GM23338 (cell line): ENCODE measurements around the gene EIF3K.

ENCODE experiments used
- EZH2 ChIP-seq: fragments of 200-600 bp; sonication (generic); IDR thresholded peaks from one replicate; pipeline ENCODE4 v1.8.0; 2017; ENCODE audit warnings: antibody characterized with exemption, mild to moderate bottlenecking, low read depth; ENCODE audit not compliant: unreplicated experiment
- NANOG ChIP-seq: IDR thresholded peaks from 2 replicates; pipeline ENCODE4 v1.6.1; 2016; ENCODE audit warnings: antibody characterized with exemption, borderline replicate concordance
- POLR2AphosphoS5 ChIP-seq: IDR thresholded peaks from 2 replicates; pipeline ENCODE4 v1.6.1; 2016; ENCODE audit warnings: antibody characterized with exemption, low read depth
- TF ChIP-seq, protein P1 (sequence below), 2 experiments: fragments of 200-600 bp in 1 of 2; sonication (generic) in 1 of 2; conservative IDR thresholded peaks; 2 replicates each; pipeline versions ENCODE4 v1.5.1 to v1.6.1; 2016 to 2017; ENCODE audit warnings: antibody characterized with exemption in 2 of 2, low read depth in 2 of 2, mild to moderate bottlenecking in 2 of 2, moderate library complexity in 1 of 2
- TF ChIP-seq, protein P2 (sequence below): IDR thresholded peaks from one replicate; pipeline ENCODE4 v1.6.1; 2018; ENCODE audit warnings: antibody characterized with exemption; ENCODE audit not compliant: unreplicated experiment
- TF ChIP-seq, protein P3 (sequence below): fragments of 250-450 bp; sonication (Bioruptor Pico); IDR thresholded peaks from 2 replicates; pipeline ENCODE4 v1.5.0; 2020; ENCODE audit warnings: mild to moderate bottlenecking, moderate library complexity

DNA sequence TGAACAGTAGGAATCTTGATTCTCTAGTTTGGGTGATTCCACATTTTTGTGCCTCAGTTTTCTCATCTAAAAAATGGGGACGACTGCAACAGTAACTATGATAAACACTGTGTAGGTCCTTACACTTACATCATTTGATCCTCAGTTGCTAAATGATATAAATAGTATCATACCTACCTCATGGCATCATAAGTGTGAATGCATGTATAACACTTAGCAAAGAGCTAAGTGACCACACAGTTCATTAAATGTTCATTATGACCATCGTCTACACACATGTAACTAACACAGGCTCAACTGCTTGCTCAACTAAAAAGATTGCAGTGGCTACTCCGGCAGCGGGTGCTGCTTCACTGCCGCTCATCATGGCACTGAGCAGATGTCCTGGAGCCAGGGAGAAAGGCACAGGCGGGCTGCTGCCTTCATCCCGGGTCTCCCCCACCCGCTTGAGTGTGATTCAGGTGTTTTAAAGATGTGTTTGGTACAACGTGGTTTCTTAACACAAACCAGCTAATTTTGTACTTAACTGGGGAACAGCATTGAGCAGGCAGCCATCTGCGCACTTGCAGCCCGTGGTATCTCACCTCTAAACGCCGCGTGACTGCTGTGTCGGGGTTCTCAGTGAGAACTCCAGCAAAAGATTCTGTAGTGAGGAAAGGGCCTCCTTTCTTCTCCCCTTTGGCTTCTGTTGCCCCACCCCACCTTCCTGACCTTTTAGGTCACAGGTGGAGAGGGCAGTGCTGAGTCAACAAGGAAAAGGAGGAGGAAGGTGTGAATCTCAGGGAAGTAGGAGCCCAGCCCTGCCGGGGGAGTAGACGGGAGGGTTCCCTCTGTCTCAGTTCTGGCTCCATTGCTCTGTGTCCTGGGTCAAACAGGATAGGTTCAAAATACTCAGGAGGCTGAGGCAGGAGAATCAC, 16.8 kb downstream of the EIF3K start:
- TF ChIP-seq, protein P1, sequence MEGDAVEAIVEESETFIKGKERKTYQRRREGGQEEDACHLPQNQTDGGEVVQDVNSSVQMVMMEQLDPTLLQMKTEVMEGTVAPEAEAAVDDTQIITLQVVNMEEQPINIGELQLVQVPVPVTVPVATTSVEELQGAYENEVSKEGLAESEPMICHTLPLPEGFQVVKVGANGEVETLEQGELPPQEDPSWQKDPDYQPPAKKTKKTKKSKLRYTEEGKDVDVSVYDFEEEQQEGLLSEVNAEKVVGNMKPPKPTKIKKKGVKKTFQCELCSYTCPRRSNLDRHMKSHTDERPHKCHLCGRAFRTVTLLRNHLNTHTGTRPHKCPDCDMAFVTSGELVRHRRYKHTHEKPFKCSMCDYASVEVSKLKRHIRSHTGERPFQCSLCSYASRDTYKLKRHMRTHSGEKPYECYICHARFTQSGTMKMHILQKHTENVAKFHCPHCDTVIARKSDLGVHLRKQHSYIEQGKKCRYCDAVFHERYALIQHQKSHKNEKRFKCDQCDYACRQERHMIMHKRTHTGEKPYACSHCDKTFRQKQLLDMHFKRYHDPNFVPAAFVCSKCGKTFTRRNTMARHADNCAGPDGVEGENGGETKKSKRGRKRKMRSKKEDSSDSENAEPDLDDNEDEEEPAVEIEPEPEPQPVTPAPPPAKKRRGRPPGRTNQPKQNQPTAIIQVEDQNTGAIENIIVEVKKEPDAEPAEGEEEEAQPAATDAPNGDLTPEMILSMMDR (conservative IDR thresholded peaks at IDR 0.05; ENCODE audit: low read depth in 2 of 2), result no peak
- TF ChIP-seq NANOG, result no peak
- no peak for TF ChIP-seq POLR2AphosphoS5
- TF ChIP-seq, protein P2, sequence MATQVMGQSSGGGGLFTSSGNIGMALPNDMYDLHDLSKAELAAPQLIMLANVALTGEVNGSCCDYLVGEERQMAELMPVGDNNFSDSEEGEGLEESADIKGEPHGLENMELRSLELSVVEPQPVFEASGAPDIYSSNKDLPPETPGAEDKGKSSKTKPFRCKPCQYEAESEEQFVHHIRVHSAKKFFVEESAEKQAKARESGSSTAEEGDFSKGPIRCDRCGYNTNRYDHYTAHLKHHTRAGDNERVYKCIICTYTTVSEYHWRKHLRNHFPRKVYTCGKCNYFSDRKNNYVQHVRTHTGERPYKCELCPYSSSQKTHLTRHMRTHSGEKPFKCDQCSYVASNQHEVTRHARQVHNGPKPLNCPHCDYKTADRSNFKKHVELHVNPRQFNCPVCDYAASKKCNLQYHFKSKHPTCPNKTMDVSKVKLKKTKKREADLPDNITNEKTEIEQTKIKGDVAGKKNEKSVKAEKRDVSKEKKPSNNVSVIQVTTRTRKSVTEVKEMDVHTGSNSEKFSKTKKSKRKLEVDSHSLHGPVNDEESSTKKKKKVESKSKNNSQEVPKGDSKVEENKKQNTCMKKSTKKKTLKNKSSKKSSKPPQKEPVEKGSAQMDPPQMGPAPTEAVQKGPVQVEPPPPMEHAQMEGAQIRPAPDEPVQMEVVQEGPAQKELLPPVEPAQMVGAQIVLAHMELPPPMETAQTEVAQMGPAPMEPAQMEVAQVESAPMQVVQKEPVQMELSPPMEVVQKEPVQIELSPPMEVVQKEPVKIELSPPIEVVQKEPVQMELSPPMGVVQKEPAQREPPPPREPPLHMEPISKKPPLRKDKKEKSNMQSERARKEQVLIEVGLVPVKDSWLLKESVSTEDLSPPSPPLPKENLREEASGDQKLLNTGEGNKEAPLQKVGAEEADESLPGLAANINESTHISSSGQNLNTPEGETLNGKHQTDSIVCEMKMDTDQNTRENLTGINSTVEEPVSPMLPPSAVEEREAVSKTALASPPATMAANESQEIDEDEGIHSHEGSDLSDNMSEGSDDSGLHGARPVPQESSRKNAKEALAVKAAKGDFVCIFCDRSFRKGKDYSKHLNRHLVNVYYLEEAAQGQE, result no peak
- no peak for TF ChIP-seq EZH2
- TF ChIP-seq, protein P3, sequence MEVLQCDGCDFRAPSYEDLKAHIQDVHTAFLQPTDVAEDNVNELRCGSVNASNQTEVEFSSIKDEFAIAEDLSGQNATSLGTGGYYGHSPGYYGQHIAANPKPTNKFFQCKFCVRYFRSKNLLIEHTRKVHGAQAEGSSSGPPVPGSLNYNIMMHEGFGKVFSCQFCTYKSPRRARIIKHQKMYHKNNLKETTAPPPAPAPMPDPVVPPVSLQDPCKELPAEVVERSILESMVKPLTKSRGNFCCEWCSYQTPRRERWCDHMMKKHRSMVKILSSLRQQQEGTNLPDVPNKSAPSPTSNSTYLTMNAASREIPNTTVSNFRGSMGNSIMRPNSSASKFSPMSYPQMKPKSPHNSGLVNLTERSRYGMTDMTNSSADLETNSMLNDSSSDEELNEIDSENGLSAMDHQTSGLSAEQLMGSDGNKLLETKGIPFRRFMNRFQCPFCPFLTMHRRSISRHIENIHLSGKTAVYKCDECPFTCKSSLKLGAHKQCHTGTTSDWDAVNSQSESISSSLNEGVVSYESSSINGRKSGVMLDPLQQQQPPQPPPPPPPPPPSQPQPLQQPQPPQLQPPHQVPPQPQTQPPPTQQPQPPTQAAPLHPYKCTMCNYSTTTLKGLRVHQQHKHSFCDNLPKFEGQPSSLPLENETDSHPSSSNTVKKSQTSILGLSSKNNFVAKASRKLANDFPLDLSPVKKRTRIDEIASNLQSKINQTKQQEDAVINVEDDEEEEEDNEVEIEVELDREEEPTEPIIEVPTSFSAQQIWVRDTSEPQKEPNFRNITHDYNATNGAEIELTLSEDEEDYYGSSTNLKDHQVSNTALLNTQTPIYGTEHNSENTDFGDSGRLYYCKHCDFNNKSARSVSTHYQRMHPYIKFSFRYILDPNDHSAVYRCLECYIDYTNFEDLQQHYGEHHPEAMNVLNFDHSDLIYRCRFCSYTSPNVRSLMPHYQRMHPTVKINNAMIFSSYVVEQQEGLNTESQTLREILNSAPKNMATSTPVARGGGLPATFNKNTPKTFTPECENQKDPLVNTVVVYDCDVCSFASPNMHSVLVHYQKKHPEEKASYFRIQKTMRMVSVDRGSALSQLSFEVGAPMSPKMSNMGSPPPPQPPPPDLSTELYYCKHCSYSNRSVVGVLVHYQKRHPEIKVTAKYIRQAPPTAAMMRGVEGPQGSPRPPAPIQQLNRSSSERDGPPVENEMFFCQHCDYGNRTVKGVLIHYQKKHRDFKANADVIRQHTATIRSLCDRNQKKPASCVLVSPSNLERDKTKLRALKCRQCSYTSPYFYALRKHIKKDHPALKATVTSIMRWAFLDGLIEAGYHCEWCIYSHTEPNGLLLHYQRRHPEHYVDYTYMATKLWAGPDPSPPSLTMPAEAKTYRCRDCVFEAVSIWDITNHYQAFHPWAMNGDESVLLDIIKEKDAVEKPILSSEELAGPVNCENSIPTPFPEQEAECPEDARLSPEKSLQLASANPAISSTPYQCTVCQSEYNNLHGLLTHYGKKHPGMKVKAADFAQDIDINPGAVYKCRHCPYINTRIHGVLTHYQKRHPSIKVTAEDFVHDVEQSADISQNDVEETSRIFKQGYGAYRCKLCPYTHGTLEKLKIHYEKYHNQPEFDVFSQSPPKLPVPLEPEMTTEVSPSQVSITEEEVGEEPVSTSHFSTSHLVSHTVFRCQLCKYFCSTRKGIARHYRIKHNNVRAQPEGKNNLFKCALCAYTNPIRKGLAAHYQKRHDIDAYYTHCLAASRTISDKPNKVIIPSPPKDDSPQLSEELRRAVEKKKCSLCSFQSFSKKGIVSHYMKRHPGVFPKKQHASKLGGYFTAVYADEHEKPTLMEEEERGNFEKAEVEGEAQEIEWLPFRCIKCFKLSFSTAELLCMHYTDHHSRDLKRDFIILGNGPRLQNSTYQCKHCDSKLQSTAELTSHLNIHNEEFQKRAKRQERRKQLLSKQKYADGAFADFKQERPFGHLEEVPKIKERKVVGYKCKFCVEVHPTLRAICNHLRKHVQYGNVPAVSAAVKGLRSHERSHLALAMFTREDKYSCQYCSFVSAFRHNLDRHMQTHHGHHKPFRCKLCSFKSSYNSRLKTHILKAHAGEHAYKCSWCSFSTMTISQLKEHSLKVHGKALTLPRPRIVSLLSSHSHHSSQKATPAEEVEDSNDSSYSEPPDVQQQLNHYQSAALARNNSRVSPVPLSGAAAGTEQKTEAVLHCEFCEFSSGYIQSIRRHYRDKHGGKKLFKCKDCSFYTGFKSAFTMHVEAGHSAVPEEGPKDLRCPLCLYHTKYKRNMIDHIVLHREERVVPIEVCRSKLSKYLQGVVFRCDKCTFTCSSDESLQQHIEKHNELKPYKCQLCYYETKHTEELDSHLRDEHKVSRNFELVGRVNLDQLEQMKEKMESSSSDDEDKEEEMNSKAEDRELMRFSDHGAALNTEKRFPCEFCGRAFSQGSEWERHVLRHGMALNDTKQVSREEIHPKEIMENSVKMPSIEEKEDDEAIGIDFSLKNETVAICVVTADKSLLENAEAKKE (CRISPR knock-in tag), result no peak
